H9 (cell line): ENCODE measurements around the gene DYNLRB1. TPM values are rescaled to one million over a fixed set of nuclear protein-coding genes. Genes with fewer than 3 reads are reported as not detected.

Experiments used
- DNase-seq: peaks from one replicate; pipeline ENCODE4 v3.0.0-alpha.2; 2017
- H2AFZ ChIP-seq: one replicate; pipeline ENCODE4 v1.6.1; 2013; ENCODE audit warnings: mild to moderate bottlenecking, low read length, control low read depth, moderate library complexity
- H2AK5ac ChIP-seq: 2 replicates; pipeline ENCODE4 v1.6.1; 2013; ENCODE audit warnings: low read length, control low read depth, mixed read lengths; ENCODE audit not compliant: insufficient read length
- H2BK120ac ChIP-seq: one replicate; pipeline ENCODE4 v1.6.1; 2013; ENCODE audit warnings: low read depth, mild to moderate bottlenecking, low read length, control low read depth, inconsistent platforms; ENCODE audit not compliant: poor library complexity, severe bottlenecking
- H2BK12ac ChIP-seq: 2 replicates; pipeline ENCODE4 v1.6.1; 2013; ENCODE audit warnings: low read length, control low read depth, mixed read lengths, low read depth; ENCODE audit not compliant: insufficient read length
- H2BK15ac ChIP-seq: 2 replicates; pipeline ENCODE4 v1.6.1; 2013; ENCODE audit warnings: low read depth, low read length, control low read depth
- H2BK20ac ChIP-seq: one replicate; pipeline ENCODE4 v1.6.1; 2013; ENCODE audit warnings: low read depth, mild to moderate bottlenecking, low read length, control low read depth, inconsistent platforms; ENCODE audit not compliant: poor library complexity, severe bottlenecking
- H2BK5ac ChIP-seq: 2 replicates; pipeline ENCODE4 v1.6.1; 2013; ENCODE audit warnings: low read length, control low read depth, mixed read lengths; ENCODE audit not compliant: insufficient read length
- H3K14ac ChIP-seq: 2 replicates; pipeline ENCODE4 v1.6.1; 2013; ENCODE audit warnings: low read length, control low read depth; ENCODE audit not compliant: insufficient read depth
- H3K18ac ChIP-seq: 2 replicates; pipeline ENCODE4 v1.6.1; 2013; ENCODE audit warnings: low read depth, mild to moderate bottlenecking, mixed read lengths, low read length, control low read depth; ENCODE audit not compliant: insufficient read length
- H3K23ac ChIP-seq: 2 replicates; pipeline ENCODE4 v1.6.1; 2013; ENCODE audit warnings: low read length, control low read depth, mixed read lengths, low read depth; ENCODE audit not compliant: insufficient read length
- H3K23me2 ChIP-seq: 2 replicates; pipeline ENCODE4 v1.6.1; 2013; ENCODE audit warnings: low read depth, mild to moderate bottlenecking, mixed read lengths, low read length, control low read depth; ENCODE audit not compliant: insufficient read length, poor library complexity, severe bottlenecking
- H3K27ac ChIP-seq: 2 replicates; pipeline ENCODE4 v1.5.1; 2013; ENCODE audit warnings: low read length, control low read depth, mixed read lengths, low read depth; ENCODE audit not compliant: insufficient read length
- H3K27me3 ChIP-seq: 2 replicates; pipeline ENCODE4 v1.6.1; 2013; ENCODE audit warnings: low read length, control low read depth, inconsistent platforms; ENCODE audit not compliant: insufficient read depth
- H3K4ac ChIP-seq: 2 replicates; pipeline ENCODE4 v1.6.1; 2013; ENCODE audit warnings: low read depth, mild to moderate bottlenecking, control low read depth, inconsistent platforms, low read length, moderate library complexity
- H3K4me1 ChIP-seq: 2 replicates; pipeline ENCODE4 v1.6.1; 2013; ENCODE audit warnings: low read length, control low read depth, inconsistent platforms; ENCODE audit not compliant: insufficient read depth
- H3K4me2 ChIP-seq: 2 replicates; pipeline ENCODE4 v1.6.1; 2013; ENCODE audit warnings: low read length, control low read depth, mixed read lengths; ENCODE audit not compliant: insufficient read length, insufficient read depth
- H3K56ac ChIP-seq: 2 replicates; pipeline ENCODE4 v1.6.1; 2013; ENCODE audit warnings: low read depth, mild to moderate bottlenecking, mixed read lengths, low read length, control low read depth; ENCODE audit not compliant: insufficient read length
- H3K79me1 ChIP-seq: 2 replicates; pipeline ENCODE4 v1.6.1; 2013; ENCODE audit warnings: low read depth, mild to moderate bottlenecking, moderate library complexity, low read length, control low read depth, inconsistent platforms; ENCODE audit not compliant: insufficient read depth, poor library complexity, severe bottlenecking
- H3K79me2 ChIP-seq: 2 replicates; pipeline ENCODE4 v1.6.1; 2013; ENCODE audit warnings: low read length, control low read depth, inconsistent platforms; ENCODE audit not compliant: insufficient read depth
- H3K9ac ChIP-seq: 2 replicates; pipeline ENCODE4 v1.6.1; 2013; ENCODE audit warnings: low read length, control low read depth, mixed read lengths; ENCODE audit not compliant: insufficient read length; ENCODE audit errors: extremely low read depth
- H3K9me3 ChIP-seq: one replicate; pipeline ENCODE4 v1.6.1; 2013; ENCODE audit warnings: low read depth, low read length, inconsistent platforms; ENCODE audit not compliant: control insufficient read depth
- H3T11ph ChIP-seq: one replicate; pipeline ENCODE4 v1.6.1; 2013; ENCODE audit warnings: mild to moderate bottlenecking, low read length, control low read depth, inconsistent platforms
- H4K20me1 ChIP-seq: one replicate; pipeline ENCODE4 v1.6.1; 2013; ENCODE audit not compliant: control insufficient read depth, insufficient read length, insufficient read depth
- H4K5ac ChIP-seq: 2 replicates; pipeline ENCODE4 v1.6.1; 2013; ENCODE audit warnings: low read depth, mild to moderate bottlenecking, mixed read lengths, low read length, control low read depth; ENCODE audit not compliant: insufficient read length
- H4K8ac ChIP-seq: replicated peaks from 2 replicates; pipeline ENCODE4 v1.6.1; 2013; ENCODE audit warnings: low read length, control low read depth, mixed read lengths, low read depth; ENCODE audit not compliant: insufficient read length
- H4K91ac ChIP-seq: 2 replicates; pipeline ENCODE4 v1.6.1; 2013; ENCODE audit warnings: low read depth, mild to moderate bottlenecking, moderate library complexity, mixed read lengths, low read length, control low read depth; ENCODE audit not compliant: insufficient read length
- H3K27ac Mint-ChIP-seq, 3 experiments: 2 replicates in 2 of 3; 3 replicates in 1 of 3; pipeline ENCODE4 v1.8.0; 2020 to 2021; ENCODE audit warnings: mixed read lengths in 3 of 3, mild to moderate bottlenecking in 1 of 3, moderate library complexity in 1 of 3
- H3K27me3 Mint-ChIP-seq: 2 replicates; pipeline ENCODE4 v1.8.0; 2021; ENCODE audit warnings: low read depth, mild to moderate bottlenecking, moderate library complexity, mixed read lengths
- H3K36me3 Mint-ChIP-seq, 3 experiments: 2 replicates in 2 of 3; 3 replicates in 1 of 3; pipeline ENCODE4 v1.8.0; 2020 to 2021; ENCODE audit warnings: low read depth in 3 of 3, mixed read lengths in 3 of 3; ENCODE audit not compliant: insufficient read depth in 1 of 3
- H3K4me1 Mint-ChIP-seq, 2 experiments: 2 replicates each; pipeline ENCODE4 v1.8.0; 2020; ENCODE audit warnings: mixed read lengths in 2 of 2
- H3K4me3 Mint-ChIP-seq, 2 experiments: 2 replicates in 1 of 2; 3 replicates in 1 of 2; pipeline ENCODE4 v1.8.0; 2020 to 2021; ENCODE audit warnings: mild to moderate bottlenecking in 2 of 2, mixed read lengths in 2 of 2, moderate library complexity in 1 of 2
- H3K9me3 Mint-ChIP-seq, 2 experiments: 2 replicates in 1 of 2; 3 replicates in 1 of 2; pipeline ENCODE4 v1.8.0; 2020; ENCODE audit warnings: mild to moderate bottlenecking in 2 of 2, mixed read lengths in 2 of 2, moderate library complexity in 1 of 2
- WGBS: extraction: QIAGEN DNeasy Blood & Tissue Kit; methylation state at CpG from one replicate; pipeline ENCODE4 v1.1.7; 2013; ENCODE audit warnings: missing lambda C conversion rate, low lambda C conversion rate, mixed read lengths; ENCODE audit not compliant: insufficient read length; ENCODE audit errors: extremely low coverage; 5-methylcytosine and 5-hydroxymethylcytosine counted together
- total RNA-seq: library from RNA; stranded (reverse); gene quantifications from 2 replicates; pipeline ENCODE4 v1.2.1, GENCODE V29; 2021
- TF ChIP-seq, protein P1 (sequence below): fragments of 200-600 bp; sonication (generic); conservative IDR thresholded peaks from 3 replicates; pipeline ENCODE4 v1.8.0; 2021; ENCODE audit warnings: antibody characterized with exemption, mild to moderate bottlenecking

DYNLRB1 gene
- total RNA-seq, 1 experiment from 2014 or later: 200 TPM

DNA sequence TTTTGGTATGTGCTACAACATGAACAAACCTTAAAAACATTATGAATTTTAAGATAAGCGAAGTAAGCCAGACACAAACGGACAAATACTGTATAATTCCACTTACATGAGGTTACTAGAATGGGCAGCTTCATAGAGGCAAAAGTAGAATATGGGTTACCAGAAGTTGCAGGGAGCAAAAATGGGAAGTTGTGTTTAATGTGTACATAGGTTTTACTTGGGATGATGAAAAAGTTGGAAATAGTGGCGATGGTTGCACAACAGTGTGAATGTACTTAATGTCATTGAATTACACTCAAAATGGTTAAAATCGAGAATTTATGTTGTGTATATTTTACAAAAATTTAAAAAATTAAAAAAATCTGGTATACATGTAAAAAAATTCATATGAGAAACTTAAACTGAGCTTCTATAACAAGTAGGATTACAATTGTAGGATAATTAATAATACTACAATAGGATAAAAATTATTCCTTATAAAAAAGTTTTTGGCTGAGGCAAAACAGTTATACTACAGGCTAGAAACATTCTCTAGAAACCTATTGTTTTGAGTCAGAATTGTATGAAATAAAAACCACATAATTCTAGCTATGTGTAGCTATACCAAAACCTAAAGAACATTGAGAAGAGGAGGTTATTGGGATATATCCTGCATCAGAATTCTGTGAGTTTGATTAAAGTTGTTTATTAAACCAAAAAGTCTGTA lies 24.8 kb upstream of the DYNLRB1 start:
- TF ChIP-seq, protein P1, sequence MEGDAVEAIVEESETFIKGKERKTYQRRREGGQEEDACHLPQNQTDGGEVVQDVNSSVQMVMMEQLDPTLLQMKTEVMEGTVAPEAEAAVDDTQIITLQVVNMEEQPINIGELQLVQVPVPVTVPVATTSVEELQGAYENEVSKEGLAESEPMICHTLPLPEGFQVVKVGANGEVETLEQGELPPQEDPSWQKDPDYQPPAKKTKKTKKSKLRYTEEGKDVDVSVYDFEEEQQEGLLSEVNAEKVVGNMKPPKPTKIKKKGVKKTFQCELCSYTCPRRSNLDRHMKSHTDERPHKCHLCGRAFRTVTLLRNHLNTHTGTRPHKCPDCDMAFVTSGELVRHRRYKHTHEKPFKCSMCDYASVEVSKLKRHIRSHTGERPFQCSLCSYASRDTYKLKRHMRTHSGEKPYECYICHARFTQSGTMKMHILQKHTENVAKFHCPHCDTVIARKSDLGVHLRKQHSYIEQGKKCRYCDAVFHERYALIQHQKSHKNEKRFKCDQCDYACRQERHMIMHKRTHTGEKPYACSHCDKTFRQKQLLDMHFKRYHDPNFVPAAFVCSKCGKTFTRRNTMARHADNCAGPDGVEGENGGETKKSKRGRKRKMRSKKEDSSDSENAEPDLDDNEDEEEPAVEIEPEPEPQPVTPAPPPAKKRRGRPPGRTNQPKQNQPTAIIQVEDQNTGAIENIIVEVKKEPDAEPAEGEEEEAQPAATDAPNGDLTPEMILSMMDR: no peak
- no peak overlapping the region for H3K27ac ChIP-seq
- WGBS: 100% methylated on average over 1 of the region's 4 CpGs

More for the DNA sequence above, 24.8 kb upstream of the DYNLRB1 start:
- Histone ChIP-seq H4K8ac (no peak overlapping the region), H3K14ac (no peak overlapping the region), H2BK5ac (no peak overlapping the region), H3K4ac (no peak overlapping the region), H4K20me1 (no peaks in the 10 kb centered on the region), H3K9ac (no peak overlapping the region), H4K91ac (no peak overlapping the region), H3K23me2 (no peaks in the 10 kb centered on the region), H2BK12ac (no peak overlapping the region), H3K79me1 (no peaks in the 10 kb centered on the region), H3K56ac (no peak overlapping the region), H3K4me1 (no peaks in the 10 kb centered on the region), H3K23ac (no peak overlapping the region), H4K5ac (no peak overlapping the region), H2BK15ac (no peak overlapping the region), H2AK5ac (no peak overlapping the region), H2AFZ (no peak overlapping the region), H3T11ph (no peak overlapping the region), H3K4me2 (no peak overlapping the region), H3K18ac (no peak overlapping the region), H3K27me3 (no peaks in the 10 kb centered on the region), H3K79me2 (no peaks in the 10 kb centered on the region), H2BK20ac (no peak overlapping the region), H2BK120ac (no peak overlapping the region), H3K9me3 (no peaks in the 10 kb centered on the region)
- H3K4me3 Mint-ChIP-seq: no peak overlapping the region
- H3K36me3 Mint-ChIP-seq: peaks cover 34 to 78% (median 71%) of the 10 kb centered on the region in 3 experiments
- H3K27ac Mint-ChIP-seq: no peak overlapping the region
- no peaks in the 10 kb centered on the region for H3K9me3 Mint-ChIP-seq
- no peaks in the 10 kb centered on the region for H3K27me3 Mint-ChIP-seq
- no peaks in the 10 kb centered on the region for H3K4me1 Mint-ChIP-seq
- DNase-seq: no peak
